ENCODE data around the gene MAP2K1.
"Not testable (repeated sequence)": the region's sequence is repeated elsewhere in the genome, so short reads cannot be mapped to it uniquely, and the experiment has no call there.

The MAP2K1 gene

DNA sequence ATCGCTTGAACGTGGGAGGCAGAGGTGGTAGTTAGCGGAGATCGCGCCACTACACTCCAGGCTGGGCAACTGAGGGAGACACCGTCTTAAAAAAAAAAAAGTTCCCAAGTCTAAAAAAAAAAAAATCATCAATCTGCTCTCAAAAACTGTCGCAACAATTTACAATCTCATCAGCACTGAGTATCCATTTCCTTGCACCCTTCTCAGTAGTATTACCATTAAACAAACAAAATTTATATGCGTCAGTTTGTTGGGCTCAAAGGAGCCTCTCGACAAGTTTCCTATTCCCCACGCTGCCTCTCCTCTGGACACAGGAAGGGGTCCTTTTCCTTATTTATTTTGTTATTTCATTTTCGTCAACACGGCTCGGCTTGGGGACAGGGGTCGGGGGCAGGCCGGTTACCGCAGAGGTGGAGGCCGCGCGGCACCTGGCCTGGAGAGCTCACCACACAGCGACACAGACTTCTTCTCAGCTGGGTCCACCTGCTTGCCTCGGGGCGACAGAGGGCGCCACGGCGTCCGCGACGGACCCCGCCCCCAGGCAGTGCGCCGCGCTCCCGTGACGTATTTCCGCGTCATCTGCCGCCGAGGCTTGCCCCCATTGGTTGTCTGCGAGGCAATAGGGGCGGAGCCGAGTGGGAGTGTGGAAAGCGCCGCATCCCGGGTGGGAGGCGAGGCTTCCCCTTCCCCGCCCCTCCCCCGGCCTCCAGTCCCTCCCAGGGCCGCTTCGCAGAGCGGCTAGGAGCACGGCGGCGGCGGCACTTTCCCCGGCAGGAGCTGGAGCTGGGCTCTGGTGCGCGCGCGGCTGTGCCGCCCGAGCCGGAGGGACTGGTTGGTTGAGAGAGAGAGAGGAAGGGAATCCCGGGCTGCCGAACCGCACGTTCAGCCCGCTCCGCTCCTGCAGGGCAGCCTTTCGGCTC lies at the start of gene MAP2K1:
TSS of gene MAP2K1 (plus strand) at position 709 of the 920 bp plus-strand sequence. CDS start 436 bp downstream, outside the sequence.
- DNase-seq: peak; percentile 98

DNA sequence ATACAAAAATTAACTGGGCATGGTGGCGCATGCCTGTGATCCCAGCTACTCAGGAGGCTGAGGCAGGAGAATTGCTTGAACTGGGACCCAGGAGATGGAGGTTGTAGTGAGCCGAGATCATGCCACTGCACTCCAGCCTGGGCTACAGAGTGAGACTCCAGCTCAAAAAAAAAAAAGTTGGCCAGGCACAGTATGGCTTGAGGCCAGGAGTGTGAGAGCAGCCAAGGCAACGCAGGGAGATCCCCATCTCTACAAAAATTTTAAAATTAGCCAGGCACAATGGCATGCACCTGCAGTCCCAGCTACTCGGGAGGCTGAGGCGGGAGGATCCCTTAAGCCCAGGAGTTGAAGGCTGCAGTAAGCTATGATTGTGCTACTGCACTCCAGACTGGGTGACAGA lies 38.2 kb upstream of the MAP2K1 start:
- not testable (repeated sequence) for DNase-seq

DNA sequence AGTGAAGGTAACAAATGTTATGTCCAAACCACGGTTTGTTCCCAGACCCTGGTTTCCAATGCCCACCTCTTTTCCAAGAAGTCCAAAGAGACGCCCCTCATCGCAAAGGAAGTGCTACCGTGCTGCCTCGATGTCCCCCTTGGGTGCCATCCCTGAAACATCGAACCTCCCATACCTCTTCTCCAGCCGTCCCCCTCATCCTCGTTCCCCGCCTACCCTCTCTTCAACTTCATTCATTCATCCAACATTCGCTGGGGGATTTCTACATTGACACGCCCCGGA lies 30.7 kb upstream of the MAP2K1 start:
- DNase-seq: no peak

DNA sequence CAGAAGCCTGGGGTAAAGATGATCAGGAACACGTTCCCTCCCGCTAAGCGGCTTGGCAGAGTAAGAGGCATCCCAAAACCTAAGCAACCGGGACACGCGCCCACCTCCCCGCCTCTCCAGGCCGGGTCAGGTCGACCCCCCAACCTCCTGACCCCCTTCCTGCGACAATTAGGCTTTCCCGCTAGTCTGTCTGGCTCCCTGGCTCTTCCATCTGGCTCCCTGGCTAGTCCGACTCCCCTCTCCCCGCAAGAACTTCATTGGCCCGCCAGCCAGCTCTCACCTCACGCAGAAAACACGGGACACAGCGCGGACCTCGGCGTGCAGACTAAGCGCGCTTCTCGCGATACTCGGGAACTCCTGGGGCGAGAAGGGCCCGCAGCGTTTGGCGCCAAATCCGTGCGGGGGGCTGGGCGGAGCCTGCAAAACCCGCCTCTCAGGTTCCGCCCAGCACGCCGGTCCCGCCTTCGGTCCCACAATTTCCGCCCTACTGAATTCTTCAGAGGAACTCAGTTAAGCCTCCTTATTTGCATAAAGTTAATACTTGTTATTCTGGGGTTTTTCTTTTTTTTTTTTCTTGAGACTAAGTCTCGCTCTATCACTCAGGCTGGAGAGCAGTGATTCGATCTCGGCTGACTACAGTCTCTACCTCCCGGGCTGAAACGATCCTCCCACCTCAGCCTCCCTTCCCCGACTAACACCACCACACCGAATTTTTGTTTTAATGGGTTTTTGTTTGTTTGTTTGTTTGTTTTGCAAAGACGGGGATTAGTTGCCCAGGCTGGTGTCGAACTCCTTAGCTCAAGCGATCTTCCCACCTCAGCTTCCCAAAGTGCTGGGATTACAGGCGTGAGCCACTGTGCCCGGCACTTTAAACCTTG lies 30.1 kb upstream of the MAP2K1 start, which contains the start of gene TIPIN:
TSS of gene TIPIN (minus strand) at position 327 of the 878 bp plus-strand sequence. CDS start 3,738 bp downstream, outside the sequence.
- peak; percentile 97 for DNase-seq

DNA sequence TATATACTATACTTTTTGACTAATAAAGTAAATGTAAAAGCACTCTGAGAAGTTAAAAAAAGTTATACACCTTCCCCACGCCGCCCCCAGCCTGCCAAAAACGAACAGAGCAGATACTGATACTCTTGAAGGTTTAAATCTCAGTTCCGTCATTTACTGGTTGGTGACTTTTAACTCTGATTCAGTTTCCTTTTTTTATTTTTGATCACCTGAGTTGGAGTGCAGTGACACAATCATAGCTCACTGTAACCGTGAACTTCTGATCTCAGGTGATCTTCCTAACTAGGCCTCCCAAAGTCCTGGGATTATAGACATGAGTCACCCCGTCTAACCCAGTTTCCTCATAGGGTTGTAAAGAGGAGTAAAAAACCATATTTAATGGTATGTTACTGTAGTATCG lies 27.0 kb upstream of the MAP2K1 start:
- no peak for DNase-seq

DNA sequence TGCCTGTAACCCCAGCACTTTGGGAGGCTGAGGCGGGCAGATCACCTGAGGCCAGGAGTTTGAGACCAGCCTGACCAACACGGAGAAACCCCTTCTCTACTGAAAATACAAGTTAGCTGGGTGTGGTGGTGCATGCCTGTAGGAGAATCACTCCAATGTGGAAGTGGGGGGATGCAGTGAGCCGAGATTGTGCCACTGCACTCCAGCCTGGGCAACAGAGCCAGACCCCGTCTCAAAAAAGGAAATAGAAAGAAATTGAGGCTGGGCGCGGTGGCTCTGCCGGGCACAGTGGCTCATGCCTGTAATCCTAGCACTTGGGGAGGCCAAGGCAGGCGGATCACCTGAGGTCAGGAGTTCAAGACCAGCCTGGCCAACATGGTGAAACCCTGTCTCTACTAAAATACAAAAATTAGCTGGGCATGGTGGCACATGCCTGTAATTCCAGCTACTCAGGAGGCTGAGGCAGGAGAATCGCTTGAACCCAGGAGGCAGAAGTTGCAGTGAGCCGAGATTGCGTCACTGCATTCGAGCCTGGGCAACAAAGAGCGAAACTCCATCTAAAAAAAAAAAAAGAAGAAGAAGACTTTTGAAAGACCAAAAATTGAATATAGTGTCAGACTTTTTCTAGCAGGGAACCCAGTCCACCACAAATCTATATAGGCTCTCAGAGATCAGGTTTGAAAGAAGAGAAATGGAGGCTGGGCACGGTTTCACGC lies 24.8 kb upstream of the MAP2K1 start:
- DNase-seq: not testable (repeated sequence)

DNA sequence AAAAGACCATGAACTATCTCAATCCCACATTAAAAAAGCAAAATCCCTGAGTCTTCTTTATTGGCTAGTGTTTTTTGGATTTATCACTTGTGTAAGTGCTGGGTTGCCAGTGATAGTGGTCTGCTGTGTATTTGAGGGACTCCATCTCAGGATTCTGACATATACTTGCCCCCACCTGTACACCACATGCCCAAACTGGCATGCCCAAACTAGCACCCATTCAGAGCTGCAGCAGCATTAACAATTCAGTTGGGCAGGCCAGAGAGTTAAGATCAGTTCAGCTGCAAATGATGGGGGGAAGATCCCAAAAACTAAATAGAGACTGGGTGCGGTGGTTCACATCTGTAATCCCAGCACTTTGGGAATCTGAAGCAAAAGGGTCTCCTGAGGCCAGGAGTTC lies 23.9 kb upstream of the MAP2K1 start:
- DNase-seq: no peak

DNA sequence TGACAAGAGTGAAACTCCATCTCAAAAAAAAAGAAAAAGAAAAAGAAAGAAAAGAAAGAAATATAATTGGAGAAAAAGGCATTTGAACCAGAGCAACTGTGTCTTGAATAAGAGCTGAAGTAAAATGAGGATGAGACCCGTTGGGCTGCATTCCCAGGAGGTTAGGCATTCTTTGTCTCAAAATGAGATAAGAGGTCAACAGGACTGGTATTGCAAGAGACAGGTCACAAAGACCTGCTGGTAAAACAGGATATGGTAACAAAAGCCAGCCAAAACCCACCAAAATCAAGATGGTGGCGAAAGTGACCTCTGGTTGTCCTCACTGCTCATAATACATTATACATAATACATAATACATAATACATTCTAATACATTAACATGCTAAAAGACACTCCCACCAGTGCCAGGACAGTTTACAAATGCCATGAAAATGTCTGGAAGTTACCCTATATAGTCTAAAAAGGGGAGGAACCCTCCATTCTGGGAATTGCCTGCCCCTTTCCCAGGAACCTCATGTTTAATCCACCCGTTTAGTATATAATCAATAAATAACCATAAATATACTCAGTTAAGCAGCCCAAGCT lies 21.7 kb upstream of the MAP2K1 start:
- no peak for DNase-seq

DNA sequence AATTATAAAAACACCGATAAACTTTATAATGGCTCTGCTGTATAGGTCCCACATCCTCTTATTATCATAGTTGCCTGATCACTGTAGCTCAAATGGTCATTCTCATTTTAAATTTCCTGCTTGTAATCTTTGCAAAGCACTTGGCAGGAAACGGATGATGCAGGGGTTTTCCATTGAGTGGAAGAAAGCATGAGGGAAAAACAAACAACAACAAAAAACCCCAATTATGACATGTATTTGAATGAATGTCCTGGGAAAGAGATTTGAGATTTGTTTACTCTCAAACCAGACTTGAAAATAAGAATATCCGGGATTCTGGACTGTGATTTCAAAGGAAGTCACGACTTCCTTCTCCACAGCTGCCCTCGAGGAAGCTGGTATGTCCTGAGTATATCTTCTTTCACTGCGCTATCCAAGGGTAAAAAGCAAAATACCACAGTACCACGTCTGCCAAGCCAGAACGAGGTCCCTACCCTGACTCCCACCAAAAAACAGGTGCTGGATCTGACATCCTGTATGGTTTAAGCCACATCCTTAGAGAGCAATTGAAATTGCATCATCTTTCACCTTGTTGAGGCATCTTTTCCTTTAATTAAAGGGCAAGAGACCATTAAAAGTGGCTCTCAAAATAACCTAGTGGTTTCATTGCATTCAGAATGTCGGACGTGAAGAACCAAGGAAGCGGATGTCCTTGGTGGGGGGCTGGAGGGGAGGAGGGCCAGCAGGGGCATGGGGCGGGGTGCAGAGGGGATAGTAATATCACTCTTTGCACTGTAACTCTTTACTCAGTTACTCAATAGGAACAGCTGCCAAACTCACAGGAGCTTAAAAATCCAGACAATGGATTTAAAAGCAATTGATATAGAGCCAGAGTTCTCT lies 16.7 kb upstream of the MAP2K1 start:
- no peak for DNase-seq

DNA sequence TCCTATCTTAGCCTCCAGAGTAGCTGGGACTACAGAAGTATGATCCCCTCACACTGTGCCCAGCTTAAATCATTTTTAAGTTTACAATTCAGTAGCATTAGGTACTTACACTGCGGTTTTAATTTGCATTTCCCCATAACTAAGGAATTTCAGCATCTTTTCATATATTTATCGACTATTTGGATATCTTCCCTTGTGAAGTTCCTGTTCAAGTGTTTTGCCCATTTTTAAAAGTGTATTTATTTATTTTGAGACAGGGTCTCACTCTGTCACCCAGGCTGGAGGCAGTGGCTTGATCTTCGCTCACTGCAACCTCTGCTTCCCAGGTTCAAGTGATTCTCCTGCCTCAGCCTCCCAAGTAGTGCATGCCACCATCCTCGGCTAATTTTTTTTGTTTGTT lies 12.5 kb upstream of the MAP2K1 start:
- DNase-seq: no peak

DNA sequence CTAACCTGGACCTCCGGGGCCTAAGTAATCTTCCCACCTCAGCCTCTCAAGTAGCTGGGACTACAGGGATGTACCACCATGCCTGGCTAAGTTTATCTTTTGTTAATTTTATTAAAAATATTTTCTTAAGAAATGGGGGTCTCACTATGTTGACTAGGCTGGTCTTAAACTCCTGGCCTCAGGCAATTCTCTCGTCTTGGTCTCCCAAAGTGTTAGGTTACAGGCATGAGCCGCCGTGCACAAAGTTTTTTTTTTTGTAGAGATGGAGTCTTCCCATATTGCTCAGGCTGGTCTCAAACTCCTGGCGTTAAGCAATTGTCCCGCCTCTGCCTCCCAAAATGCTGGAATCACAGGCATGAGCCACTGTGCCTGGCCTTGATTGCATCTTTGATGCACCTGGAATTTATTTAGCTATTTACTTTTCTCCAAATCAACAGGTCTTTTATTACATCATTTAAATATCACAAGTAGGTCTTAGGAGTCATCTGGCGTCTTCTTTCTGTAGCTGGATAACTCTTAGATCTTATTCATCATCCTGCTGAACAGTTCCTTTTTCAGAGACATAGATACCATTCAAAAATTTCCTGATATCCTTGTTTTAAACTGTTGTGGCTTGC lies 7.8 kb upstream of the MAP2K1 start:
- DNase-seq: no peak

DNA sequence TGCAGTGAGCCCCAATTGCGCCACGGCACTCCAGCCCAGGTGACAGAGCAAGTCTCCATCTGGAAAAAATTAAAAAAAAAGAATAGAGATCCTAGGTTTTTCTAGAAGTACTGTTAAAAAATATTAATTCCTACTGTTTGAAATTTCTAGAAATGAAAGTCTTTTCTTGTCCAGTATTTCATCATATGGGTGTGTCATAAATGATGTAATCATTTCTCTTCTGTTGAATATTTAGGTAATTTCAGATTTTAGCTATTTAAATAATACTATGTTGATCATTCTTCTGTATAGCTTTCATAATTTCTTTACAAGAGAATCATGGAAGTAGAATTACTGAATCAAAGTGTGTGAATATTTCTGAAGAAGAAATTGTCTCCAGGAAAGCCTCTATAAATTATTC lies 5.3 kb upstream of the MAP2K1 start:
- not testable (repeated sequence) for DNase-seq

DNA sequence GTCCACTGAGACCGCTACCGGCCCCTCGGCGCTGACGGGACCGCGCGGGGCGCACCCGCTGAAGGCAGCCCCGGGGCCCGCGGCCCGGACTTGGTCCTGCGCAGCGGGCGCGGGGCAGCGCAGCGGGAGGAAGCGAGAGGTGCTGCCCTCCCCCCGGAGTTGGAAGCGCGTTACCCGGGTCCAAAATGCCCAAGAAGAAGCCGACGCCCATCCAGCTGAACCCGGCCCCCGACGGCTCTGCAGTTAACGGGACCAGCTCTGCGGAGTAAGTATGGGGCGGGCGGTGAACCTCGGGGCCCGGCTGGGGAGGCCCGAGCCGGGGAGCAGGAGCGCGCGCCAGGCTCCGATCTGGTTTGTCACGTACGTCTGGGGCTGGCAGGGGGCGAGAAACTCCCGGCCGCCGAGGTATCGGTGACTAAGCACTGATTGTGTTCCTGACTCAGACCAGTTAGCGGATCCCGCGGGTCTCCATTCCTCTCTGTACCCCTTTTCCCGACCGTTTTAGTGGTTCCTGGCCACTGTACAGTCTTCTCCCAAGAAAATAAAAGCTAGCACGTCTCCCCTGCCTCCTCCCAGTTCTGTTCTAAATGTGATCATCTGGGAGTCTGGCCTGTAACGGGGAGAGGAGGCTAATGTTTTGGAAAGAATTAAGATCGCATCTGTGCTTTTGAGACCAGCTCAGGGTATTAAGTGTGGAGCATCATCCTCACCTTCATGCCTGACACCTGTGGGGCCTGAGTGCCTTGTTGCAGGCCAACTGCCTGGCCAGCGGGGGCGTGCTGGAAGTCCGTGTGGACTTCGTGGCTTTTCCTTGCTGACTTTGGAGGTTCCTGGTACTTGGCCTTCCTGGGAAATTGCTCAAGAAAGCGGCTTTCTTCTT lies 691 bp downstream of the MAP2K1 start:
- DNase-seq: peak; percentile 72

DNA sequence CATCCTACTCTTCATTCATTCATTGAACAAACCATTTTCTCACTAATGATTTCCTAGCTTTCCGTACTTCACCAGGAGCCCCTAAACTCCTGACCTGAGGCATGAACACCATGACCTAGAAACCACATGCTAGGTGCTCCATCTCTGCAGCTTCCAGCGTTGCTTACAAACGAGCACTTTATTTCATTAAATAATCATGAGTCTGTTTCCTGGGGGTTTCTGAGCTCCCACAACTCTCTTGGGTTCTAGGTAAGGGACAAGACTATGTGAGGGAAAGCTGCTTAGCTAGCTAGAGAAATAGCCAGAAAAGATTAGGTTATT lies 1.3 kb downstream of the MAP2K1 start:
- no peak for DNase-seq

DNA sequence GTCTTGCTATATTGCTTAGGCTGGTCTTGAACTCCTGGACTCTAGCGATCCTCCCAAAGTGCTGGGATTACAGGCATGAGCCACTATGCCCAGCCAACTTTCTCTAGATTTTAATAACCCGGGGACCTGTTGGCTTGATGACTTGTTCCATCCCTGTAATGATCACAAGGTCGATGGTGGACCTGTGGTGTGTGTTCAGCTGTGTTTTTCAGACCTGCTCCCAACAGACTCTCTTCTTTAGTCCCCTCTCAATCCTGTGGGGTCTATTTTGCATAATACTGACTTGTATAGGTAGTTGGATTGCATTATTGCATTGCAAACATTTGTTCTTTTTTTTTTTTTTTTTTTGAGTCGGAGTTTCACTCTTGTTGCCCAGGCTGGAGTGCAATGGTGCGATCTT lies 1.9 kb downstream of the MAP2K1 start:
- DNase-seq: no peak

DNA sequence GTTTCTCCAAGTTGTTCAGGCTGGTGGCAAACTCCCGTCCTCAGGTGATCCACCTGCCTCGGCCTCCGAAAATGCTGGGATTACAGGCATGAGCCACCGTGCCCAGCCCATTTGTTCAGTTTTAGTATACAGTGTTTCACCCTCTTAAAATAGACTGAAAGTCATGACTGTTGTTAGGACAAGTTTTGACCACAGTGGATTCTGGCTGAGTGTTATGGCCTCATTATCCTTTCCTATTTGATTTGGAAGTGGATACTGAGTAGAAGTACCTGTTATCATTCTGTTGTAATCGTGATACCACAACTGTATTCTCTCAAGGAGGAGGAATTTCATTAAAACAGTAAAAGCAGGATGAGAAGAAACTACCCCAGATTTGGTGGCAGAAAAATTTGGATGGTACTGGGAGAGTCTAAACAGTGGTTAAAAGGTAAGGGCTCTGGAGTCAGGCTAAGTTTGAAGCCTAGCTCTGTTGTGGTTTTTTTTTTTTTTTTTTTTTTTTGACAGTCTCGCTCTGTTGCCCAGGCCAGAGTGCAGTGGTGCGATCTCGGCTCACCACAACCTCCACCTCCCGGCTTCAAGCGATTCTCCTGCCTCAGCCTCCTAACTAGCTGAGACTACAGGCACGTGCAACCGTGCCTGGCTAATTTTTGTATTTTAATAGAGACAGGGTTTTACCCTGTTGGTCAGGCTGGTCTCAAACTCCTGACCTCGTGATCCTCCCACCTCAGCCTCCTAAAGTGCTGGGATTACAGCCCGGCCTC lies 2.6 kb downstream of the MAP2K1 start:
- DNase-seq: no peak

DNA sequence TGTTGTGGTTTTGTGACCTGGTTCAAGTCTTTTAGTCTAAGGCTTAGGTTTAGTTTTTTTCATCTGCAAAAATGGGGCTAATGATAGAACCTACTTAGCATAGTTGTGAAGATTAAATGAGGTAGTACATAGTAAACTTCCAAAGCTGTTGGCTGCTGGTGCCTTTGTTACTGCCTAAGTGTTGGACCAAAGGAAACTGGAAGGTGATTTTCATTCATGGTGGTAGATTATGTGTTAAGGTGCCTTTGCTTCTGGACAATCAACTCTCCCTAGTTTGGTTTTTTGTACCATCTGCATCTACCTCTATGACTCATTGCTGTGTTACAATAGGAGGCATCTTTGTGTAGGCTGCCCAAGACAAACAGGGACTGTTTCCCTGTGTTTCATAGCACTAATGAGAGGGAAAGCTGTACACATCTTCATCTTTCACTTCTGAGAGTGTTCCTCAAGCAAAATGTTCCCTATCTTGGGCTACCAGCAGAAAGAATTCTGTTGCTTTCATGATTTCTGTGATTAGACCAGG lies 3.2 kb downstream of the MAP2K1 start:
- DNase-seq: no peak

DNA sequence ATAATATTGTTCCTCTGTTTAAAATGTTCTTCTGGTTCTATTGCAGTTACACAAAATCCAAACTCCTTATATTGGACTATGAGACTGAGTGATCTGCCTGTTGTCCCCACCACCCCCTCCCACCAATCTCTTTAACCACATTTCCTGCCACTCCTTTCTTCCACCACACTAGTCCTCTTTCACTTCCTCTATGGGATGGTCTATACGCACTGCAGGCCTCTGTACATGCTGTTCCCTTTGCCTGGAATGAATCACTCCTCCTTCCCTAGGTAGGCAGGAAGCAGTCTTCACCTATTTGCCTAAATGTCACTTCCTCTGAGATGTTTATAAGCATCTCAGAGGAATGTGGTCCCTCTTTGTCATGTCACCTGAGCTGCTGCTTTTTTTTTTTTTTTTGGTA lies 4.0 kb downstream of the MAP2K1 start:
- no peak for DNase-seq

DNA sequence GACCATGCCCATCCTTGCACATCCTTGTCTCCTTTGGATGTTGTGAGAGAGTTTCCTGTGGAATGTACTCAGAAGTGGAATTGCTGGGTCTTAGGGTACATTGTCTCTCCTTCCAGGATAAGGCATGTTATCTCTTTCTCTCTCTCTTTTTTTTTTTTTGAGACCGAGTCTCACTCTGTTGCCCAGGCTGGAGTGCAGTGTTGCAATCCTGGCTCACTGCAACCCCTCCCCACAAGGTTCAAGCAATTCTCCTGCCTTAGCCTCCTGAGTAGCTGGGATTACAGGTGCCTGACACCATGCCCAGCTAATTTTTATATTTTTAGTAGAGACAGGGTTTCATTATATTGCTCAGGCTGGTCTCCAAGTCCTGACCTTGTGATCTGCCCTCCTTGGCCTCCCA lies 6.3 kb downstream of the MAP2K1 start:
- not testable (repeated sequence) for DNase-seq
